ENCODE data around the gene RIPK3.

RIPK3 gene

GRCh38 chr14:24300326-24300980 is 39.3 kb downstream of the RIPK3 start:
- DNase-seq (ENCODE audit: low read depth): no peak

GRCh38 chr14:24299255-24300191 is 40.3 kb downstream of the RIPK3 start, which contains the start of the genes DHRS1 and NOP9:
Gene DHRS1, minus strand, starts transcription at chr14:24299780. Its CDS starts 674 bp downstream, at chr14:24299106.
Gene NOP9, plus strand, starts transcription at chr14:24299850. Its CDS starts 105 bp downstream, at chr14:24299955.
- DNase-seq (ENCODE audit: low read depth): peak; percentile 61

GRCh38 chr14:24298892-24299254 is 40.9 kb downstream of the RIPK3 start:
- peak; percentile 16 for DNase-seq (ENCODE audit: low read depth)

- no peak for DNase-seq (ENCODE audit: low read depth)
These were observed 42.4 kb downstream of the RIPK3 start for GRCh38 chr14:24297190-24297964.

- peak; percentile 70 for DNase-seq (ENCODE audit: low read depth)
These were observed 43.2 kb downstream of the RIPK3 start for GRCh38 chr14:24296341-24297157.

- no peak for DNase-seq (ENCODE audit: low read depth)
These were observed 46.3 kb downstream of the RIPK3 start for GRCh38 chr14:24293525-24293924.

- DNase-seq (ENCODE audit: low read depth): no peak
These were observed 47.5 kb downstream of the RIPK3 start for GRCh38 chr14:24292118-24292807.

- DNase-seq (ENCODE audit: low read depth): no peak
These were observed 48.2 kb downstream of the RIPK3 start for GRCh38 chr14:24291446-24292117.

GRCh38 chr14:24290746-24291145 is 49.0 kb downstream of the RIPK3 start:
- DNase-seq (ENCODE audit: low read depth): no peak

GRCh38 chr14:24289649-24290280 is 50.0 kb downstream of the RIPK3 start:
- DNase-seq (ENCODE audit: low read depth): no peak

- DNase-seq (ENCODE audit: low read depth): no peak
These were observed 52.8 kb downstream of the RIPK3 start for GRCh38 chr14:24286996-24287395.

Measured in HS-5 (cell line).